T-helper 1 cell treated with Interleukin-12 subunit alpha and Interleukin-12 subunit beta and Interleukin-4 antibody, amounts not matched to agents 30 μg/mL and 1 μg/mL, for 36 hours (primary cell): ENCODE results near the gene OR2M5.

Source experiments
- H3K27ac Mint-ChIP-seq: one replicate; pipeline ENCODE4 v1.8.0; 2021; ENCODE audit warnings: mild to moderate bottlenecking, mixed read lengths
- H3K27me3 Mint-ChIP-seq: one replicate; pipeline ENCODE4 v1.8.0; 2021; ENCODE audit warnings: low read depth, mixed read lengths
- H3K36me3 Mint-ChIP-seq: one replicate; pipeline ENCODE4 v1.8.0; 2021; ENCODE audit warnings: low read depth, mixed read lengths
- H3K4me1 Mint-ChIP-seq: one replicate; pipeline ENCODE4 v1.8.0; 2021; ENCODE audit warnings: low read depth, mixed read lengths
- H3K4me3 Mint-ChIP-seq: one replicate; pipeline ENCODE4 v1.8.0; 2021; ENCODE audit warnings: mild to moderate bottlenecking, moderate library complexity, mixed read lengths
- H3K9me3 Mint-ChIP-seq: one replicate; pipeline ENCODE4 v1.8.0; 2021; ENCODE audit warnings: mixed read lengths

The OR2M5 gene

DNA sequence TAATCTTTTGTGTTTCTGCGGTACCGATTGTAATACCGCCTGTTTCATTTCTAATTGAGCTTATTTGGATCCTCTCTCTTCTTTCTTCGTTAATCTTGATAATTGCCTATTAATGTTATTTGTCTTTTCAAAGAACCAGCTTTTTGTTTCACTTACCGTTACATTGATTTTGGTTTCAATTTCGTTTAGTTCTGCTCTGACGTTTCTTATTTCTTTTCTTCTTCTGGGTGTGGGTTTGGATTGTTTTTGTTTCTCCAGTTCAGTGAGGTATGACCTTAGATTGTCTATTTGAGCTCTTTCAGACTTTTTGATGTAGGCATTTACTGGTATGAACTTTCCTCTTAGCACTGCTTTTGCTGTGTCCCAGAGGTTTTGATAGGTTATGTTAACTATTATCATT lies 39.0 kb downstream of the OR2M5 start:
- Mint-ChIP-seq H3K4me3 (no peak overlapping the region), H3K27ac (no peak overlapping the region), H3K4me1 (no peaks in the 10 kb centered on the region), H3K36me3 (no peaks in the 10 kb centered on the region), H3K27me3 (no peaks in the 10 kb centered on the region), H3K9me3 (peaks cover 3% of the 10 kb centered on the region)

DNA sequence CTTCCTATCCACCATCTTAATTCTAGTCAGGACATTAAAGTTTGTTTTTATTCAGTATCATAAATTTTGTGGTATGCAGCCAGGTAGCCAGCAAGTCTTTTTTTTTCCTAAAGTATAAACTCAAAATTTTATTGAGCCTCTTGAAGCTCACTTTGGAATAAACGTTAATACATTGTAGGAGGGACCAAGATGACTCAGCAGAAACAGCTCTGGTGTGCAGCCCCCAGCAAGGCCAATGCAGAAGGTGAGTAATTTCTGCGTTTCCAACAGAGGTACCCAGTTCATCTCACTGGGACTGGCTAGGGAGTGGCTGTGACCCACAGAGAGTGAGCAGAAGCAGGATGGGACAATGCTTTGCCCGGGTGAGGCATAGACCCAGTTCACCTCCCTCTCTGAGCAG lies 42.4 kb downstream of the OR2M5 start:
- H3K4me1 Mint-ChIP-seq = no peaks in the 10 kb centered on the region
- no peak overlapping the region for H3K27ac Mint-ChIP-seq
- no peaks in the 10 kb centered on the region for H3K27me3 Mint-ChIP-seq
- H3K4me3 Mint-ChIP-seq = no peak overlapping the region
- no peaks in the 10 kb centered on the region for H3K36me3 Mint-ChIP-seq
- peaks cover 8% of the 10 kb centered on the region for H3K9me3 Mint-ChIP-seq

DNA sequence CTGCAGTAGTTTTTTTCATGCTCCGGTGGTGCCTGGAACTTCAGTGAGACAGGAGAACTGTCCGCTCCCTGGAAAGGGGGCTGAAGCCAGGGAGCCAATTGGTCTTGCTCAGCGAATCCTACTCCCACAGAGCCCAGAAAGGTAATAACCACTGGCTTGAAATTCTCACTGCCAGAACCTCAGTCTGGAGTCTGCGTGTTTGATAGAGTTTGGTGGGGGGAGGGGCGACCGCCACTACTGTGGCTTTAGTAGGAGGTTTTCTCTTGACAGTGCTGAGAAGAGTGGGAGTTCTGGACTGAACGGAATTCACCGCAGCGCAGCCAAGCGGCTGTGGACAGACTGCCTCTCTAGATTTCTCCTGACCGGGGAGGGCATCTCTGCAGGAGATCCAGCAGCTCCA lies 44.1 kb downstream of the OR2M5 start:
- no peaks in the 10 kb centered on the region for H3K4me1 Mint-ChIP-seq
- H3K36me3 Mint-ChIP-seq = no peaks in the 10 kb centered on the region

DNA sequence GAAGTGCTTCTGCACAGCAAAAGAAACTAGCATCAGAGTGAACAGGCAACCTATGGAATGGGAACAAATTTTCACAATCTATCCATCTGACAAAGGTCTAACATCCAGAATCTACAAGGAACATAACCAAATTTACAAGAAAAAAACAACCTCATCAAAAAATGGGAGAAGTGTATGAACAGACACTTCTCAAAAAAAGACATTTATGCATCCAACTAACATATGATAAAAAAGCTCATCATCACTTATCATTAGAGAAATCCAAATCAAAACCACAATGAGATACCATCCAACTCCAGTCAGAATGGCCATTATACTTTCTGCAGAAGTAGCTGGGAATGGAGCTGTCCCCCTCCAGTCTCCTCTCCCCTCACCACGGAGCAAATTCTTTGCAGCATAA lies 49.2 kb downstream of the OR2M5 start:
- Mint-ChIP-seq H3K4me3 (no peak overlapping the region), H3K36me3 (no peaks in the 10 kb centered on the region), H3K9me3 (peaks cover 11% of the 10 kb centered on the region), H3K27me3 (no peaks in the 10 kb centered on the region), H3K4me1 (no peaks in the 10 kb centered on the region), H3K27ac (no peak overlapping the region)

More for the DNA sequence above, 44.1 kb downstream of the OR2M5 start:
- no peak overlapping the region for H3K27ac Mint-ChIP-seq
- H3K27me3 Mint-ChIP-seq = no peaks in the 10 kb centered on the region
- H3K4me3 Mint-ChIP-seq = no peak overlapping the region
- H3K9me3 Mint-ChIP-seq = peaks cover 11% of the 10 kb centered on the region
